SK-N-SH (cell line): ENCODE data around the gene SLC37A3. TPM values are rescaled to one million over a fixed set of nuclear protein-coding genes. Genes with fewer than 3 reads are reported as not detected.

Source experiments
- CTCF ChIA-PET: fragments of 300-600, 350-600 bp; formaldehyde crosslinking; extraction: SDS; loops from one replicate; lab custom pipeline; 2021; lab: Yijun Ruan, JAX
- POLR2A ChIA-PET: fragments of 350-600 bp; sonication (Branson Sonifier 250); formaldehyde crosslinking; extraction: SDS; loops from one replicate; lab custom pipeline; 2020; ENCODE audit warnings: antibody characterized with exemption, inconsistent platforms; lab: Yijun Ruan, JAX
- DNase-seq: peaks from one replicate; pipeline ENCODE4 v3.0.0; 2012
- H2AFZ ChIP-seq: fragments of 200-600 bp; sonication (generic); 2 replicates; pipeline ENCODE4 v1.8.1; 2016; ENCODE audit warnings: antibody characterized with exemption, mild to moderate bottlenecking, low read depth
- H3F3A ChIP-seq: fragments of 200-600 bp; sonication (generic); replicated peaks from 2 replicates; pipeline ENCODE3; 2016; ENCODE audit warnings: antibody characterized with exemption, mild to moderate bottlenecking; ENCODE audit not compliant: insufficient read depth
- H3K27ac ChIP-seq, 2 experiments: fragments of 200-500 bp in 1 of 2; fragments of 200-600 bp in 1 of 2; sonication (Bioruptor generic) in 1 of 2; sonication (generic), shearing (Covaris generic) in 1 of 2; 2 replicates each; pipeline versions ENCODE4 v1.5.1 to v1.6.1; 2014 to 2016; ENCODE audit warnings: low read depth in 2 of 2, inconsistent platforms in 1 of 2, low read length in 1 of 2, mild to moderate bottlenecking in 1 of 2, mixed read lengths in 1 of 2
- H3K27me3 ChIP-seq: fragments of 200-600 bp; sonication (generic), shearing (Covaris generic); 2 replicates; pipeline ENCODE4 v1.6.1; 2016; ENCODE audit warnings: mixed run types; ENCODE audit not compliant: insufficient read depth
- H3K36me3 ChIP-seq, 2 experiments: fragments of 200-500 bp in 1 of 2; fragments of 200-600 bp in 1 of 2; sonication (Bioruptor generic) in 1 of 2; sonication (generic) in 1 of 2; replicated peaks in 1 of 2; 2 replicates each; pipeline versions ENCODE3 to v1.5.1; 2014 to 2016; ENCODE audit warnings: low read length in 1 of 2, mild to moderate bottlenecking in 1 of 2; ENCODE audit not compliant: insufficient read depth in 2 of 2, control insufficient read depth in 1 of 2
- H3K4me1 ChIP-seq, 2 experiments: fragments of 200-500 bp in 1 of 2; fragments of 200-600 bp in 1 of 2; sonication (Bioruptor generic) in 1 of 2; sonication (generic), shearing (Covaris generic) in 1 of 2; 2 replicates each; pipeline versions ENCODE4 v1.5.1 to v1.6.1; 2014 to 2016; ENCODE audit warnings: low read depth in 1 of 2, low read length in 1 of 2, mixed run types in 1 of 2; ENCODE audit not compliant: insufficient read depth in 2 of 2, control insufficient read depth in 1 of 2
- H3K4me2 ChIP-seq: fragments of 200-600 bp; sonication (generic), shearing (Covaris generic); 2 replicates; pipeline ENCODE4 v1.6.1; 2017; ENCODE audit warnings: mixed run types
- H3K4me3 ChIP-seq, 2 experiments: fragments of 200-500 bp in 1 of 2; fragments of 200-600 bp in 1 of 2; sonication (Bioruptor generic) in 1 of 2; sonication (generic), shearing (Covaris generic) in 1 of 2; 2 replicates each; pipeline versions ENCODE4 v1.5.1 to v1.8.1; 2014 to 2016; ENCODE audit warnings: low read depth in 2 of 2, inconsistent platforms in 1 of 2, low read length in 1 of 2, mild to moderate bottlenecking in 1 of 2, mixed read lengths in 1 of 2, moderate library complexity in 1 of 2
- H3K79me2 ChIP-seq: fragments of 200-600 bp; sonication (generic); 2 replicates; pipeline ENCODE4 v1.8.1; 2017; ENCODE audit warnings: mild to moderate bottlenecking; ENCODE audit not compliant: insufficient read depth
- H3K9ac ChIP-seq: fragments of 200-600 bp; sonication (generic); 2 replicates; pipeline ENCODE4 v1.6.1; 2017; ENCODE audit warnings: mixed run types
- H3K9me2 ChIP-seq: fragments of 200-600 bp; sonication (generic); 2 replicates; pipeline ENCODE4 v1.6.1; 2017; ENCODE audit warnings: mixed run types
- H3K9me3 ChIP-seq: fragments of 200-600 bp; sonication (generic); 2 replicates; pipeline ENCODE4 v1.6.1; 2017; ENCODE audit warnings: mixed run types, mild to moderate bottlenecking, moderate library complexity
- H4K20me1 ChIP-seq: fragments of 200-600 bp; sonication (generic); 2 replicates; pipeline ENCODE4 v1.6.1; 2017; ENCODE audit warnings: mild to moderate bottlenecking, mixed run types; ENCODE audit not compliant: insufficient read depth
- ELF1 ChIP-seq: IDR thresholded peaks from 2 replicates; pipeline ENCODE4 v1.4.0; 2012
- FOSL2 ChIP-seq: IDR thresholded peaks from 2 replicates; pipeline ENCODE4 v1.4.0; 2012; ENCODE audit warnings: low read depth, mild to moderate bottlenecking, moderate library complexity, borderline replicate concordance
- FOXJ3 ChIP-seq: sonication (generic); formaldehyde crosslinking; IDR thresholded peaks from 2 replicates; pipeline ENCODE4 v1.5.1; 2020; ENCODE audit warnings: mild to moderate bottlenecking, missing genetic modification reagents
- FOXM1 ChIP-seq: IDR thresholded peaks from 2 replicates; pipeline ENCODE4 v1.4.0; 2012; ENCODE audit warnings: low read depth, mild to moderate bottlenecking
- JUND ChIP-seq: IDR thresholded peaks from 2 replicates; pipeline ENCODE4 v1.4.0; 2012
- MXI1 ChIP-seq: IDR thresholded peaks from 2 replicates; pipeline ENCODE4 v1.6.1; 2012; ENCODE audit warnings: mild to moderate bottlenecking, low read depth, low read length, improper control_type of control experiment
- NFIC ChIP-seq: IDR thresholded peaks from 2 replicates; pipeline ENCODE4 v1.4.0; 2012; ENCODE audit warnings: borderline replicate concordance
- POLR2AphosphoS5 ChIP-seq: IDR thresholded peaks from 2 replicates; pipeline ENCODE4 v1.6.1; 2012; ENCODE audit warnings: low read depth, low read length
- RAD21 ChIP-seq: IDR thresholded peaks from 2 replicates; pipeline ENCODE4 v1.6.1; 2012; ENCODE audit warnings: mild to moderate bottlenecking, low read length
- RCOR1 ChIP-seq: fragments of 150-350 bp; IDR thresholded peaks from 2 replicates; pipeline ENCODE4 v1.6.1; 2017; ENCODE audit warnings: antibody characterized with exemption, low read length
- TAF1 ChIP-seq: IDR thresholded peaks from 2 replicates; pipeline ENCODE4 v1.6.1; 2012; ENCODE audit warnings: low read depth, mild to moderate bottlenecking, low read length, moderate library complexity, borderline replicate concordance
- TEAD4 ChIP-seq: IDR thresholded peaks from 2 replicates; pipeline ENCODE4 v1.4.0; 2012; ENCODE audit warnings: mild to moderate bottlenecking, borderline replicate concordance; ENCODE audit not compliant: insufficient read depth
- YY1 ChIP-seq: IDR thresholded peaks from 2 replicates; pipeline ENCODE4 v1.4.0; 2012; ENCODE audit warnings: low read depth, mild to moderate bottlenecking
- WGBS: methylation state at CpG from one replicate; pipeline ENCODE4 v1.1.6; 2017; ENCODE audit warnings: low lambda C conversion rate; 5-methylcytosine and 5-hydroxymethylcytosine counted together
- polyA plus RNA-seq, 3 experiments: library from polyadenylated mRNA; depleted of rRNA; stranded (reverse); fragments of >200 nt; gene quantifications; 2 replicates each; pipeline ENCODE4 v1.2.3, GENCODE V29; 2012
- TF ChIP-seq, protein P1 (sequence below): IDR thresholded peaks from 2 replicates; pipeline ENCODE4 v1.4.0; 2012; ENCODE audit warnings: low read depth
- TF ChIP-seq, protein P2 (sequence below): IDR thresholded peaks from 2 replicates; pipeline ENCODE4; 2012

Gene SLC37A3
- polyA plus RNA-seq, 1 of the 3 experiments (the other 2 are of a cell fraction): 53.3 TPM

DNA sequence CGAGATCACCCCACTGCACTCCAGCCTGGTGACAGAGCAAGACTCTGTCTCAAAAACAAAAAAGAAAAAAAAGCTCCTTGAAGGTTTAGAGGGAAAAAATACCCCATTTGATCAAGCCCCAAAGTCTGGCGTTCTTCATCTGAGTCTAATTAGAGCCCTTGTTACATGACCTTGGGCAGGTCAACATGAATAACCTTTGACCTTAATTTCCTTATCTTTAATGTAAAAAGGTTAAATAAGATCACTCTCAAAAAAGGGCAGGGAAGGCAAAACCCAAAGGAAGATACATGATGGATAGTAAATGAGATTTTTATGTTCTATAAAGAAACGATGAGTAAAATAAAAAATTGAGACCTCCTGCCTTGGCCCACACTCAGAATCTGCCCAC is 40.3 kb downstream of the SLC37A3 start:
- Histone ChIP-seq H4K20me1 (no peaks in the 10 kb centered on the region), H3K36me3 (peaks cover 12 to 28% of the 10 kb centered on the region in 2 experiments), H3K4me3 (no peak overlapping the region), H3K27ac (no peak overlapping the region), H3K27me3 (no peaks in the 10 kb centered on the region), H3K4me1 (no peaks in the 10 kb centered on the region), H3K9me2 (no peaks in the 10 kb centered on the region), H2AFZ (no peak overlapping the region), H3F3A (no peaks in the 10 kb centered on the region), H3K9me3 (no peaks in the 10 kb centered on the region), H3K9ac (no peak overlapping the region), H3K4me2 (no peak overlapping the region), H3K79me2 (no peaks in the 10 kb centered on the region)
- TF ChIP-seq MXI1: no peak
- TF ChIP-seq FOXM1: no peak
- TF ChIP-seq ELF1: no peak
- no peak for TF ChIP-seq TAF1
- TF ChIP-seq FOSL2: no peak
- DNase-seq: no peak
- POLR2A ChIA-PET: no interaction called here
- CTCF ChIA-PET: no interaction called here
- 96% methylated on average over 3 of the region's 3 CpGs for WGBS

DNA sequence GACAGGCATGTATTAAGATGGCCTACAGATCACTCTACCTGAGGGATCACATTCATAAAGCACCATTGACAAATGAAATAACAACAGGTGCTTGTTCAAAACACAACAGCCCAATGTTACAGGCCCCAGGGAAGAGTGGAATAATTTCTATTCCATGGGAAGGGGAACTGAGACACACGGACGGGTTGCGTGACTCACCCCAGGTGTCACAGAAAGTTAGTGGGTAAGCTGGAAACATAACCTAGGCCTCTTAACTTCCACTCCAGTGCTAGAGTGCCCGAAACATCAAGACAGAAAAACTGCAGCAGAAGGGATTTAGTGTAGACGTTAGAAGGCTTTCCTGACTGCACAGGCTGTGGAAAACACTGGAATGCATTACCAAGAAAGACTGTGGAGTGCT is 48.3 kb downstream of the SLC37A3 start:
- no peaks in the 10 kb centered on the region for H4K20me1 ChIP-seq
- H3K79me2 ChIP-seq: no peaks in the 10 kb centered on the region
- no peaks in the 10 kb centered on the region for H3K9me3 ChIP-seq
- peaks cover 0 to 30% of the 10 kb centered on the region in 2 experiments; a peak in 2 of 4 replicates for H3K4me1 ChIP-seq
- DNase-seq: no peak
- no peak overlapping the region for H3K9ac ChIP-seq
- POLR2A ChIA-PET: no interaction called here
- H3K4me3 ChIP-seq: no peak overlapping the region
- no peak overlapping the region for H2AFZ ChIP-seq
- H3K27ac ChIP-seq: peak overlapping the region in 1 of 2 experiments; percentile 77; a peak in 1 of 4 replicates
- H3K27me3 ChIP-seq: no peaks in the 10 kb centered on the region
- H3K36me3 ChIP-seq: peaks cover 43 to 47% of the 10 kb centered on the region in 2 experiments
- TF ChIP-seq RCOR1 (no peak), TEAD4 (no peak), YY1 (no peak), FOXJ3 (no peak), JUND (no peak), RAD21 (no peak), NFIC (no peak), POLR2AphosphoS5 (no peak)
- TF ChIP-seq, protein P1, sequence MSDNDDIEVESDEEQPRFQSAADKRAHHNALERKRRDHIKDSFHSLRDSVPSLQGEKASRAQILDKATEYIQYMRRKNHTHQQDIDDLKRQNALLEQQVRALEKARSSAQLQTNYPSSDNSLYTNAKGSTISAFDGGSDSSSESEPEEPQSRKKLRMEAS: no peak
- TF ChIP-seq, protein P2, sequence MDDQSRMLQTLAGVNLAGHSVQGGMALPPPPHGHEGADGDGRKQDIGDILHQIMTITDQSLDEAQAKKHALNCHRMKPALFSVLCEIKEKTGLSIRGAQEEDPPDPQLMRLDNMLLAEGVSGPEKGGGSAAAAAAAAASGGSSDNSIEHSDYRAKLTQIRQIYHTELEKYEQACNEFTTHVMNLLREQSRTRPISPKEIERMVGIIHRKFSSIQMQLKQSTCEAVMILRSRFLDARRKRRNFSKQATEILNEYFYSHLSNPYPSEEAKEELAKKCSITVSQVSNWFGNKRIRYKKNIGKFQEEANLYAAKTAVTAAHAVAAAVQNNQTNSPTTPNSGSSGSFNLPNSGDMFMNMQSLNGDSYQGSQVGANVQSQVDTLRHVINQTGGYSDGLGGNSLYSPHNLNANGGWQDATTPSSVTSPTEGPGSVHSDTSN: no peak
- TF ChIP-seq, all 33 proteins: peak for 0
- Histone ChIP-seq H3K4me2 (no peak overlapping the region), H3K9me2 (no peaks in the 10 kb centered on the region), H3F3A (no peaks in the 10 kb centered on the region)
- 96% methylated on average over 5 of the region's 5 CpGs for WGBS
- CTCF ChIA-PET: interaction anchor here (1.0 to 1.3 kb wide), 2 partner anchors 23 to 125 kb away, joined by 3 to 4 read pairs; no protein-coding TSS in a partner anchor
